HepG2 (cell line): ENCODE results near the gene GPR39. TPM values are rescaled to one million over a fixed set of nuclear protein-coding genes. Genes with fewer than 3 reads are reported as not detected.

Experiments used
- ATRX ChIP-seq: sonication (generic); formaldehyde crosslinking; IDR thresholded peaks from 2 replicates; pipeline ENCODE4 v1.4.0; 2020; ENCODE audit warnings: missing genetic modification reagents, borderline replicate concordance
- ETV5 ChIP-seq: IDR thresholded peaks from 2 replicates; pipeline ENCODE4 v1.6.1; 2018; ENCODE audit warnings: missing biosample characterization, missing genetic modification reagents, inconsistent platforms, borderline replicate concordance
- IRX3 ChIP-seq: sonication (generic); formaldehyde crosslinking; IDR thresholded peaks from 2 replicates; pipeline ENCODE4 v1.8.1; 2023; ENCODE audit warnings: mild to moderate bottlenecking, low read depth, missing genetic modification reagents, borderline replicate concordance
- KDM3A ChIP-seq: IDR thresholded peaks from 2 replicates; pipeline ENCODE4 v1.6.1; 2018; ENCODE audit warnings: low read depth, missing compliant biosample characterization
- KLF16 ChIP-seq, 2 experiments: sonication (generic) in 1 of 2; formaldehyde crosslinking in 1 of 2; IDR thresholded peaks; 2 replicates each; pipeline versions ENCODE4 v1.6.1 to v1.8.0; 2016 to 2023; ENCODE audit warnings: missing genetic modification reagents in 2 of 2, missing compliant biosample characterization in 1 of 2
- KMT2B ChIP-seq: IDR thresholded peaks from 2 replicates; pipeline ENCODE4 v1.6.1; 2016; ENCODE audit warnings: missing genetic modification reagents, missing compliant biosample characterization
- MIER2 ChIP-seq: IDR thresholded peaks from 2 replicates; pipeline ENCODE4 v1.6.1; 2016; ENCODE audit warnings: missing biosample characterization, missing genetic modification reagents
- RFX3 ChIP-seq: IDR thresholded peaks from 2 replicates; pipeline ENCODE4 v1.6.1; 2016; ENCODE audit warnings: missing biosample characterization, missing genetic modification reagents
- SAP130 ChIP-seq: IDR thresholded peaks from 2 replicates; pipeline ENCODE4 v1.6.1; 2016; ENCODE audit warnings: low read depth
- TBX2 ChIP-seq: sonication (generic); formaldehyde crosslinking; IDR thresholded peaks from 2 replicates; pipeline ENCODE4 v1.5.0; 2020; ENCODE audit warnings: missing genetic modification reagents, mild to moderate bottlenecking, borderline replicate concordance
- TCF7 ChIP-seq: sonication (generic); IDR thresholded peaks from 2 replicates; pipeline ENCODE4 v1.6.1; 2016; ENCODE audit warnings: antibody characterized with exemption, low read depth
- ZC3H13 ChIP-seq: sonication (generic); formaldehyde crosslinking; IDR thresholded peaks from 2 replicates; pipeline ENCODE4 v1.8.1; 2023; ENCODE audit warnings: mild to moderate bottlenecking, missing genetic modification reagents, moderate library complexity
- ZNF30 ChIP-seq: sonication (generic); formaldehyde crosslinking; IDR thresholded peaks from 2 replicates; pipeline ENCODE4 v1.5.0; 2020; ENCODE audit warnings: mild to moderate bottlenecking, missing genetic modification reagents
- ZNF644 ChIP-seq: IDR thresholded peaks from 2 replicates; pipeline ENCODE4 v1.6.1; 2016; ENCODE audit warnings: low read depth
- polyA plus RNA-seq, 8 experiments: library from polyadenylated mRNA; depleted of rRNA in 3 of 8; stranded (reverse) in 7 of 8; unstranded in 1 of 8; fragments of >200 nt; fragmentation: Illumina TruSeq in 4 of 8; extraction: Trizol in 4 of 8; gene quantifications; 2 replicates each; pipeline versions ENCODE4 v1.2.1 to v1.2.3, GENCODE V29; 2011 to 2016; ENCODE audit warnings: low read depth in 4 of 8, missing spikeins in 1 of 8, mixed read lengths in 1 of 8; ENCODE audit not compliant: insufficient read depth in 1 of 8
- total RNA-seq, 5 experiments: library from RNA; depleted of rRNA; stranded (reverse); fragments of >200 nt; fragmentation: Illumina TruSeq; extraction: Trizol; gene quantifications; 2 replicates each; pipeline ENCODE4 v1.2.3, GENCODE V29; 2016; ENCODE audit warnings: low read depth in 1 of 5
- TF ChIP-seq, protein P1 (sequence below): sonication (generic); formaldehyde crosslinking; conservative IDR thresholded peaks from 2 replicates; pipeline ENCODE4 v1.4.0; 2020; ENCODE audit warnings: mild to moderate bottlenecking, missing genetic modification reagents, moderate library complexity
- TF ChIP-seq, protein P2 (sequence below): IDR thresholded peaks from 2 replicates; pipeline ENCODE4 v1.6.1; 2016; ENCODE audit warnings: low read depth, control low read depth
- TF ChIP-seq, protein P3 (sequence below): sonication (generic); formaldehyde crosslinking; IDR thresholded peaks from 2 replicates; pipeline ENCODE4 v1.4.0; 2020; ENCODE audit warnings: missing genetic modification reagents, borderline replicate concordance
- TF ChIP-seq, protein P4 (sequence below): IDR thresholded peaks from 2 replicates; pipeline ENCODE4 v1.6.1; 2016; ENCODE audit warnings: low read depth, borderline replicate concordance
- TF ChIP-seq, protein P5 (sequence below): sonication (generic); formaldehyde crosslinking; IDR thresholded peaks from 2 replicates; pipeline ENCODE4 v1.5.1; 2020; ENCODE audit warnings: missing genetic modification reagents, mild to moderate bottlenecking, borderline replicate concordance

GPR39 gene
- total and polyA plus RNA-seq, 2 of the 13 experiments (the other 11 are each of a cell fraction or from before 2014, with no cell fraction given): 0.16 to 0.62 TPM

DNA sequence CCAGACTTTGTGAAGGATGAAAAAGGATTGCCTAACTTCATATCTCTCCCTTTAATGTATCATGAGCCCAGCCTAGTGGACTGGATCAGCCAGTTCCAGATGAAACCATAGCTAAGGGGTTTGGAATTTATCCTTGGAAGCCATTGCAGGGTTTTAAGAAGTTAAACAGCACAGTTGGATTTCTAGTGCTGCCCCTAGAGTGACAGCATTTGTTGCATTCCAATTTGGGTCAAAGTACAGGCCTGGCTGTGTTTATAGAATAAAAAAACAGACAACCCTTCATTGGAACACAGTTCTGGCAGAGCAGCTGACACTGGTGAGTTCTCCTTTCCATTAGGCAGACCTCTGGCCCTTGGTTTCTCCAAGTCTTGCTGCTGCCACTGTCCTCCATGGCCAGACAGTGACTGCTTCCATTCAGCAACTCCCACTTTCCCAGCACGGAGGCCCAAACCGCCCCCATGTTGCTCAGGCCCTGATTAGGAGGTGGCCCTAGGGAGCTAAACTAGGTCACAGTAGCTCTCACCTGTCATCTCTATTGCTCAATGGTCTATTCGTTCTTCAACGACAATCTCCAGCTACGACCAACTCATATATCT lies 8.0 kb downstream of the GPR39 start (continued):
- TF ChIP-seq, protein P1, sequence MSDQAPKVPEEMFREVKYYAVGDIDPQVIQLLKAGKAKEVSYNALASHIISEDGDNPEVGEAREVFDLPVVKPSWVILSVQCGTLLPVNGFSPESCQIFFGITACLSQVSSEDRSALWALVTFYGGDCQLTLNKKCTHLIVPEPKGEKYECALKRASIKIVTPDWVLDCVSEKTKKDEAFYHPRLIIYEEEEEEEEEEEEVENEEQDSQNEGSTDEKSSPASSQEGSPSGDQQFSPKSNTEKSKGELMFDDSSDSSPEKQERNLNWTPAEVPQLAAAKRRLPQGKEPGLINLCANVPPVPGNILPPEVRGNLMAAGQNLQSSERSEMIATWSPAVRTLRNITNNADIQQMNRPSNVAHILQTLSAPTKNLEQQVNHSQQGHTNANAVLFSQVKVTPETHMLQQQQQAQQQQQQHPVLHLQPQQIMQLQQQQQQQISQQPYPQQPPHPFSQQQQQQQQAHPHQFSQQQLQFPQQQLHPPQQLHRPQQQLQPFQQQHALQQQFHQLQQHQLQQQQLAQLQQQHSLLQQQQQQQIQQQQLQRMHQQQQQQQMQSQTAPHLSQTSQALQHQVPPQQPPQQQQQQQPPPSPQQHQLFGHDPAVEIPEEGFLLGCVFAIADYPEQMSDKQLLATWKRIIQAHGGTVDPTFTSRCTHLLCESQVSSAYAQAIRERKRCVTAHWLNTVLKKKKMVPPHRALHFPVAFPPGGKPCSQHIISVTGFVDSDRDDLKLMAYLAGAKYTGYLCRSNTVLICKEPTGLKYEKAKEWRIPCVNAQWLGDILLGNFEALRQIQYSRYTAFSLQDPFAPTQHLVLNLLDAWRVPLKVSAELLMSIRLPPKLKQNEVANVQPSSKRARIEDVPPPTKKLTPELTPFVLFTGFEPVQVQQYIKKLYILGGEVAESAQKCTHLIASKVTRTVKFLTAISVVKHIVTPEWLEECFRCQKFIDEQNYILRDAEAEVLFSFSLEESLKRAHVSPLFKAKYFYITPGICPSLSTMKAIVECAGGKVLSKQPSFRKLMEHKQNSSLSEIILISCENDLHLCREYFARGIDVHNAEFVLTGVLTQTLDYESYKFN: 0 out of 2 replicates have a peak, but pooled peaks have one; percentile 27
- no peak for TF ChIP-seq KLF16 (CRISPR knock-in tag; IDR thresholded peaks at IDR 0.05)
- no peak for TF ChIP-seq ZC3H13
- no peak for TF ChIP-seq KMT2B (CRISPR knock-in tag)
- TF ChIP-seq SAP130 (CRISPR knock-in tag): 0 out of 2 replicates have a peak, but pooled peaks have one; percentile 25
- TF ChIP-seq TCF7: no peak
- TF ChIP-seq ETV5 (CRISPR knock-in tag): no peak
- no peak for TF ChIP-seq ZNF30
- TF ChIP-seq, protein P2, sequence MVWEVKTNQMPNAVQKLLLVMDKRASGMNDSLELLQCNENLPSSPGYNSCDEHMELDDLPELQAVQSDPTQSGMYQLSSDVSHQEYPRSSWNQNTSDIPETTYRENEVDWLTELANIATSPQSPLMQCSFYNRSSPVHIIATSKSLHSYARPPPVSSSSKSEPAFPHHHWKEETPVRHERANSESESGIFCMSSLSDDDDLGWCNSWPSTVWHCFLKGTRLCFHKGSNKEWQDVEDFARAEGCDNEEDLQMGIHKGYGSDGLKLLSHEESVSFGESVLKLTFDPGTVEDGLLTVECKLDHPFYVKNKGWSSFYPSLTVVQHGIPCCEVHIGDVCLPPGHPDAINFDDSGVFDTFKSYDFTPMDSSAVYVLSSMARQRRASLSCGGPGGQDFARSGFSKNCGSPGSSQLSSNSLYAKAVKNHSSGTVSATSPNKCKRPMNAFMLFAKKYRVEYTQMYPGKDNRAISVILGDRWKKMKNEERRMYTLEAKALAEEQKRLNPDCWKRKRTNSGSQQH (CRISPR knock-in tag): no peak
- TF ChIP-seq RFX3 (CRISPR knock-in tag): no peak
- TF ChIP-seq, protein P3, sequence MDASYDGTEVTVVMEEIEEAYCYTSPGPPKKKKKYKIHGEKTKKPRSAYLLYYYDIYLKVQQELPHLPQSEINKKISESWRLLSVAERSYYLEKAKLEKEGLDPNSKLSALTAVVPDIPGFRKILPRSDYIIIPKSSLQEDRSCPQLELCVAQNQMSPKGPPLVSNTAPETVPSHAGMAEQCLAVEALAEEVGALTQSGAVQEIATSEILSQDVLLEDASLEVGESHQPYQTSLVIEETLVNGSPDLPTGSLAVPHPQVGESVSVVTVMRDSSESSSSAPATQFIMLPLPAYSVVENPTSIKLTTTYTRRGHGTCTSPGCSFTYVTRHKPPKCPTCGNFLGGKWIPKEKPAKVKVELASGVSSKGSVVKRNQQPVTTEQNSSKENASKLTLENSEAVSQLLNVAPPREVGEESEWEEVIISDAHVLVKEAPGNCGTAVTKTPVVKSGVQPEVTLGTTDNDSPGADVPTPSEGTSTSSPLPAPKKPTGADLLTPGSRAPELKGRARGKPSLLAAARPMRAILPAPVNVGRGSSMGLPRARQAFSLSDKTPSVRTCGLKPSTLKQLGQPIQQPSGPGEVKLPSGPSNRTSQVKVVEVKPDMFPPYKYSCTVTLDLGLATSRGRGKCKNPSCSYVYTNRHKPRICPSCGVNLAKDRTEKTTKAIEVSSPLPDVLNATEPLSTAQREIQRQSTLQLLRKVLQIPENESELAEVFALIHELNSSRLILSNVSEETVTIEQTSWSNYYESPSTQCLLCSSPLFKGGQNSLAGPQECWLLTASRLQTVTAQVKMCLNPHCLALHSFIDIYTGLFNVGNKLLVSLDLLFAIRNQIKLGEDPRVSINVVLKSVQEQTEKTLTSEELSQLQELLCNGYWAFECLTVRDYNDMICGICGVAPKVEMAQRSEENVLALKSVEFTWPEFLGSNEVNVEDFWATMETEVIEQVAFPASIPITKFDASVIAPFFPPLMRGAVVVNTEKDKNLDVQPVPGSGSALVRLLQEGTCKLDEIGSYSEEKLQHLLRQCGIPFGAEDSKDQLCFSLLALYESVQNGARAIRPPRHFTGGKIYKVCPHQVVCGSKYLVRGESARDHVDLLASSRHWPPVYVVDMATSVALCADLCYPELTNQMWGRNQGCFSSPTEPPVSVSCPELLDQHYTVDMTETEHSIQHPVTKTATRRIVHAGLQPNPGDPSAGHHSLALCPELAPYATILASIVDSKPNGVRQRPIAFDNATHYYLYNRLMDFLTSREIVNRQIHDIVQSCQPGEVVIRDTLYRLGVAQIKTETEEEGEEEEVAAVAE (CRISPR knock-in tag): no peak
- TF ChIP-seq, protein P4, sequence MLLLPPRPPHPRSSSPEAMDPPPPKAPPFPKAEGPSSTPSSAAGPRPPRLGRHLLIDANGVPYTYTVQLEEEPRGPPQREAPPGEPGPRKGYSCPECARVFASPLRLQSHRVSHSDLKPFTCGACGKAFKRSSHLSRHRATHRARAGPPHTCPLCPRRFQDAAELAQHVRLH (CRISPR knock-in tag): no peak
- TF ChIP-seq, protein P5, sequence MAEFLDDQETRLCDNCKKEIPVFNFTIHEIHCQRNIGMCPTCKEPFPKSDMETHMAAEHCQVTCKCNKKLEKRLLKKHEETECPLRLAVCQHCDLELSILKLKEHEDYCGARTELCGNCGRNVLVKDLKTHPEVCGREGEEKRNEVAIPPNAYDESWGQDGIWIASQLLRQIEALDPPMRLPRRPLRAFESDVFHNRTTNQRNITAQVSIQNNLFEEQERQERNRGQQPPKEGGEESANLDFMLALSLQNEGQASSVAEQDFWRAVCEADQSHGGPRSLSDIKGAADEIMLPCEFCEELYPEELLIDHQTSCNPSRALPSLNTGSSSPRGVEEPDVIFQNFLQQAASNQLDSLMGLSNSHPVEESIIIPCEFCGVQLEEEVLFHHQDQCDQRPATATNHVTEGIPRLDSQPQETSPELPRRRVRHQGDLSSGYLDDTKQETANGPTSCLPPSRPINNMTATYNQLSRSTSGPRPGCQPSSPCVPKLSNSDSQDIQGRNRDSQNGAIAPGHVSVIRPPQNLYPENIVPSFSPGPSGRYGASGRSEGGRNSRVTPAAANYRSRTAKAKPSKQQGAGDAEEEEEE (CRISPR knock-in tag): no peak
- no peak for TF ChIP-seq IRX3 (CRISPR knock-in tag)
- no peak for TF ChIP-seq KDM3A (CRISPR knock-in tag)
- TF ChIP-seq ATRX (CRISPR knock-in tag): no peak
- TF ChIP-seq MIER2: 0 out of 2 replicates have a peak, but pooled peaks have one; percentile 27
- peak; percentile 45; the same call in 1 of the 2 replicates for TF ChIP-seq TBX2 (CRISPR knock-in tag)
- TF ChIP-seq ZNF644 (CRISPR knock-in tag): peak; percentile 83
